IPS-15b (cell line): Measurements from ENCODE around the gene NASP.

ENCODE experiments used
- H3K27me3 ChIP-seq: one replicate; pipeline ENCODE4 v1.6.1; 2013; ENCODE audit warnings: low read length; ENCODE audit not compliant: control insufficient read depth, insufficient read depth
- H3K36me3 ChIP-seq: one replicate; pipeline ENCODE4 v1.6.1; 2013; ENCODE audit warnings: low read length; ENCODE audit not compliant: control insufficient read depth, insufficient read depth
- H3K4me1 ChIP-seq: one replicate; pipeline ENCODE4 v1.6.1; 2013; ENCODE audit warnings: mild to moderate bottlenecking, low read length; ENCODE audit not compliant: control insufficient read depth, insufficient read depth
- H3K4me3 ChIP-seq: one replicate; pipeline ENCODE4 v1.5.1; 2013; ENCODE audit warnings: low read depth, low read length
- H3K9ac ChIP-seq: one replicate; pipeline ENCODE4 v1.6.1; 2013; ENCODE audit warnings: low read depth, mild to moderate bottlenecking, low read length
- H3K9me3 ChIP-seq: one replicate; pipeline ENCODE4 v1.6.1; 2013; ENCODE audit warnings: mild to moderate bottlenecking, low read length; ENCODE audit not compliant: control insufficient read depth, insufficient read depth

Gene NASP

DNA sequence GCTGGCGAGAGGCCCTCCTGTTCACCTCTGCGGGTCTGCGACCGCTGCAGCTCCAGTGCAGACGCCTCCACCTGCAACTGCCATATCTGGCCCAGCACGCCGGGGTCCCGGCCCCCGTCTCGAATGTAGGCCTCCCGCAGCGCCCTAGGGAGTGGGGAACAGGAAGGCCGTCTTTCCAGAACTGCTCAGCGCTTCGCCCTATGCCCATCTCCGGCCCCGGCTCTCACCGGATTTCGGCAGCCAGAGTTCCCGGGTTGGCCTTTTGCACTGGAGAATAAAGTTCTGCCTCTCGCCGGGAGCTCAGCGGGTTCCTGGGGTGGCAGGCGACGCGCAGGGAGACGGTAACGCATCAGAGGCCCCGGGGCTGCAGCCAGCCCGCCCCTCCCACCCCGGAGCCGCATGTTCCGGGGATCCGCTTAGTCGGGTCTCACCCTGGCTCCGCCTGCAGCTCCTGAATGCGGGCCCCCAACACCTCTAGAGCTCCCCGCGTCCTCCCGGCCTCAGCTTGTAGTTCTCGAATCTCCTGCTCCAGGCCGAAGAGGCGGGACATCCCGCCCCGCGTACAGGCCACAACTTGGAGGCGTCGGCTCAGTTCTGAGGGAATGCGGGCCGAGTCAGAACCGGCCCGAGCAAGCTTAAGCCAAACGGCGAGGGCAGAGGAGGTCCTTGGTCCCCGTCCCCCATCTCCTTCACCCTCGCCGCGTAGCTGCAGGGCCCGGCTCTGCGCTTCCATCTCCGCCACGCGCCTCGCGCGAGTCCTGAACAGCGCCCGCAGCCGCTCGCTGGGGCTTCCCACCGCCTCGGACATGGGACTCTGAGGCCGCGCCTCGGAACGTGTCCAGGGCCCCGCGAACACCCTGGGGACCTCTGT is 38.9 kb downstream of the NASP start:
- peak overlapping the region; percentile 4 for H3K9ac ChIP-seq
- no peaks in the 10 kb centered on the region for H3K9me3 ChIP-seq
- H3K4me3 ChIP-seq, result no peak overlapping the region
- H3K36me3 ChIP-seq, result peaks cover 18% of the 10 kb centered on the region
- H3K27me3 ChIP-seq, result no peaks in the 10 kb centered on the region
- H3K4me1 ChIP-seq, result no peaks in the 10 kb centered on the region

DNA sequence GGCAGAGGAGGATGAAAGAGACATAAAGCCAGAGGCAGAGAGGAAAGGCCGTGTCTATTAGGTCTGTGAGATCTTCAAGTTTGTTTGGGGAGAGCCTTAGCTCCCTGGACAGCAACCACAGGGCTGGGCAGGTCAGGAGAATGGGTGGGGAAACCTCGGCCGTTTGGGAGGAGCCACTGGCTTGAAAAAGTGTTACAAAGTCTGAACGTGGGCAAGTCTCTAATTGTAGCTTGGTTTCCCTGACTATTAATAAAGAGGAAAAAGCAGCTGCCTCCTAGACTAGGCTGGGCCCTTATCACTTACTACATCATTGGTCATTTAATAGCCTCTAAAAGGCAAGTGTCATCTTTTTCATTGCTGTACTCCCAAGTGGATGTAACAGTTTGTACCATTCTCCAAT is 40.1 kb downstream of the NASP start, which contains the start of gene CCDC17:
CCDC17 (minus strand) TSS at position 83 of the 400 bp plus-strand sequence. CDS start 145 bp downstream, outside the sequence.
- Histone ChIP-seq H3K4me3 (no peak within 1 kb of the TSS), H3K9ac (peak within 1 kb of the TSS; percentile 4), H3K27me3 (no peaks in the 10 kb centered on the region), H3K36me3 (peaks cover 22% of the 10 kb centered on the region), H3K4me1 (no peaks in the 10 kb centered on the region), H3K9me3 (no peaks in the 10 kb centered on the region)

DNA sequence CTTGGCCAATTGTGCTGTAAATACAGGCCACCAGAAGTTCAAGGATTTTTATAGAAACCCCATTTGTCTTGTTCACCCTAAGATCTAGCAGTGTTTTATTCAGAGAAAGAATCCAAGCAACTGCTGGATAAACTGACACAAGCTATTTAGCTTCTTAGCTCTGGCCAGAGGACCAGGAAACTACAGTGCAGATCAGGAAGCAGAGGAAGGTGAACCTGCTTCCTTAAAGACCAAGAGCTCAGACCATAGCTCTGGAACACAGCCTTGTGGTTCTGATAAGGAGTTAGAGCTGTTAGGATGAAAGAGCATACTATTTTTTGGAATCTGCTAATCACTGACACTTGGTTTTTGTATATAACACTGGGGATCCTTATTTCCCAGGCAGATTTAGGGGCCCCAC is 45.2 kb downstream of the NASP start:
- Histone ChIP-seq H3K9ac (no peak overlapping the region), H3K9me3 (no peaks in the 10 kb centered on the region), H3K36me3 (peaks cover 43% of the 10 kb centered on the region), H3K27me3 (no peaks in the 10 kb centered on the region), H3K4me1 (no peaks in the 10 kb centered on the region), H3K4me3 (no peak overlapping the region)

DNA sequence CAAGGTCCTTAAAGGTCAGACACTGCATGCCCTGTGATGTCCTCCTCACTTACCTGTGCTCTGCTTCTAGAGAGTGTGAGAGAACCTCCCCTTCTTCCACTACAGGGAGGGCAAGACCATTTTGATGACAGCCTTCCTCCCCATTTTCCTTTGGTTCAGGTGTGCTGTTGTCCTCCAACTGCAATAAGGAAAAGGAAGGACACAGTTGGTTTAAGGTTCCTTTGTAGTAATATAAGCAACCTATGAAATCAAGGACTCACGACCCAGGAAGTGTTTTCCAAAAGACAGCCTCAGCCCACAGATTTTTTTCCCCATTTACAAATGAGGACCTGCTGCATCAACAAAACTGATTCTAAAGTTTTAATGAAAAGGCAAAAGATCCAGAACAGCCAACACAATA is 46.6 kb downstream of the NASP start:
- H3K27me3 ChIP-seq, result no peaks in the 10 kb centered on the region
- no peak overlapping the region for H3K9ac ChIP-seq
- no peaks in the 10 kb centered on the region for H3K4me1 ChIP-seq
- H3K9me3 ChIP-seq, result no peaks in the 10 kb centered on the region
- H3K4me3 ChIP-seq, result no peak overlapping the region
- peaks cover 43% of the 10 kb centered on the region for H3K36me3 ChIP-seq

DNA sequence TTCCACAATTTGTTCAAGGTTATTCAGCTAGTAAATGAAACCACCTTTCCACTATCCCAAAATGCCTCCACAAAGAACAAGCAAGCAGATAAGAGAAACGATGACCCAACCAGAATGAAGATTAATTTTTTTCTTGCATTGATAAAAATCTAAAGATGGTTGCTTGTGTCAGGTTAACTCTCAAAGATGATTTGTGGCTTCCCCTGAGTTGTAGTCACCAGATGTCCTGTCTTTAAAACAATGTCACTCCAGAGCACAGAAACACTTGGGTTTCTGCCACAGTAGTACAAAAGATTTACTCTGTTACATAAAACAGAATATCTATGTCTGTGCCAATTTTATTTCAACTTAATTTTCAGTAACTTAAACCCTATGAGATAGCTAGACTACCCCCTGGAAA is 51.4 kb downstream of the NASP start:
- H3K9me3 ChIP-seq, result no peaks in the 10 kb centered on the region

DNA sequence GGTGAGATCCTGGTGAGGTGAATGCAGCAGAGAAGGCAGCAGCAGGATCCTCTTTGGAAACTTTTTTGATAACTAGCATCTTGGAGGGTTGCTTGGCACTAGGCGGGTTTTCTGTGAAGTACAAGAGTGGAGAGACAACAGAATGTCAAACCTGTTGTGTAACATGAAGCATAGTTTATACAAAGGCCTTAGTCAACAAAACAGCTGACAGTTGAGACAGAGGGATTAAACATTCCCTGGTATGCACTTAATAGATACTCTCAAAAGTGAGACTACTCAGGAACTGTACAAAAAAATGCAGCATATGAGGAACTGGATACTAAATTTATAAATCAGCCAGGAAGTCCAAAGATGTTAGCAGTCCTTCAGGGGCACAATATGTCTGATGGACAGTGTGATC is 56.5 kb downstream of the NASP start:
- no peak overlapping the region for H3K4me3 ChIP-seq

More for the DNA sequence above, 51.4 kb downstream of the NASP start:
- H3K36me3 ChIP-seq, result peaks cover 33% of the 10 kb centered on the region
- H3K27me3 ChIP-seq, result no peaks in the 10 kb centered on the region
- H3K4me3 ChIP-seq, result no peak overlapping the region
- no peaks in the 10 kb centered on the region for H3K4me1 ChIP-seq
- no peak overlapping the region for H3K9ac ChIP-seq

DNA sequence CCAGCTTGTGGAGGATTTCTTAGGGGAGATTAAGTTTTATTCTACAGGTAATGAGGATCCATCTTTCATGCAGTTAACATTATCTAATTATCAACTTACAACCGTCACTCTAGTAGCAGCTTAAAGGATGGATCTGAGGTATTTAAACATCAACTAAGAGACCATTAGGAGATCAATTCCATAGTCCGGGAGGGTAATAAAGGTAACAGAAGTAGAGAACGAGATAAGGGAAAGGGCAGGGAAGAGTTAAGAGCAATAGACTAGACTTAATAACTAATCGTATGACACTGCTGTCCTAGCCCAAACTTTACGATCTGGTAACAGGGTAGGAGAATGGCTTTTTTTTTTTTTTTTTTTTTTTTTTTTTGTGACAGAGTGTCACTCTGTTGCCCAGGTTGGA is 59.5 kb downstream of the NASP start:
- no peaks in the 10 kb centered on the region for H3K27me3 ChIP-seq
- H3K4me3 ChIP-seq, result no peak overlapping the region
- H3K4me1 ChIP-seq, result no peaks in the 10 kb centered on the region
- peaks cover 18% of the 10 kb centered on the region for H3K36me3 ChIP-seq
- H3K9ac ChIP-seq, result no peak overlapping the region
- H3K9me3 ChIP-seq, result no peaks in the 10 kb centered on the region

More for the DNA sequence above, 56.5 kb downstream of the NASP start:
- H3K9ac ChIP-seq, result no peak overlapping the region
- no peaks in the 10 kb centered on the region for H3K9me3 ChIP-seq
- no peaks in the 10 kb centered on the region for H3K27me3 ChIP-seq
- no peaks in the 10 kb centered on the region for H3K4me1 ChIP-seq
- H3K36me3 ChIP-seq, result peaks cover 24% of the 10 kb centered on the region

DNA sequence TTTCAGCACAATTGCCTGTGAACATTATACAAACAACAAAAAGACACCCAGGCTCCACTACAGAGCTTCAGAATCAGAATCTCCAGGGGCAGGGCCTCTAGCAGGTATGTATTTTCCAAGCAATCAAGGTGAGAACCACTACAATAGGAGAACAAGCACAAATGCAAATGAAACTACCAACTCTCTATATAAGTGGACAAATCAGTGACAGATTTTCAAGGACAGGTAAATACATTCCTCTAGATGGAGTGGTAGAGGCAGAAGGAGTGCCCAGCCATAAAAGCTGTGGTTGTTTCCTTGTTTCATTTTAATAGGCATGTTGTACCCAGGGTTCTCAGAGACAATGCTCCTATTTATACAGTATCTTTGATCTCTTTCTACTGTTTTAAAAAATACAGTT is 60.1 kb downstream of the NASP start:
- H3K4me1 ChIP-seq, result no peaks in the 10 kb centered on the region
- H3K27me3 ChIP-seq, result no peaks in the 10 kb centered on the region
- peaks cover 18% of the 10 kb centered on the region for H3K36me3 ChIP-seq
- no peaks in the 10 kb centered on the region for H3K9me3 ChIP-seq
- H3K4me3 ChIP-seq, result no peak overlapping the region
- H3K9ac ChIP-seq, result no peak overlapping the region

DNA sequence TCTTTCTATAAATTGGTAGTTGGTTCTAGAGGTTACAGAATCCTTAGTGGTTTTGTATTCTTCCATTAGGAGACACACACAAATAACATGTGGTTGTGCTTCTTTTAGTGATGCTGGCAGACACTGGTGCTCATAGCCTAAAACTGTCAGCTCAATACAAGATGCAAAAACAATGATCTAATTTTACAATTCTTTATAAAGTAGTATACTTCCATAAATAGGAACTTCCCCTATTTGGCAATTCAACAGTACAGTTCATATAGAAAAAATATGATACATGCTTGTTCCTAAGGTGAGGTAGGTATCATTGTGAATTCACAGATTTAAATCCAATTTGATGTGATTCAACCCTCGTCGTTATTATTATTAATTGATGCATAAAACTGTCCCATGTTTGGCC is 60.8 kb downstream of the NASP start:
- peaks cover 14% of the 10 kb centered on the region for H3K36me3 ChIP-seq
- no peaks in the 10 kb centered on the region for H3K27me3 ChIP-seq
- H3K9me3 ChIP-seq, result no peaks in the 10 kb centered on the region
- no peaks in the 10 kb centered on the region for H3K4me1 ChIP-seq
- H3K4me3 ChIP-seq, result no peak overlapping the region
- no peak overlapping the region for H3K9ac ChIP-seq

DNA sequence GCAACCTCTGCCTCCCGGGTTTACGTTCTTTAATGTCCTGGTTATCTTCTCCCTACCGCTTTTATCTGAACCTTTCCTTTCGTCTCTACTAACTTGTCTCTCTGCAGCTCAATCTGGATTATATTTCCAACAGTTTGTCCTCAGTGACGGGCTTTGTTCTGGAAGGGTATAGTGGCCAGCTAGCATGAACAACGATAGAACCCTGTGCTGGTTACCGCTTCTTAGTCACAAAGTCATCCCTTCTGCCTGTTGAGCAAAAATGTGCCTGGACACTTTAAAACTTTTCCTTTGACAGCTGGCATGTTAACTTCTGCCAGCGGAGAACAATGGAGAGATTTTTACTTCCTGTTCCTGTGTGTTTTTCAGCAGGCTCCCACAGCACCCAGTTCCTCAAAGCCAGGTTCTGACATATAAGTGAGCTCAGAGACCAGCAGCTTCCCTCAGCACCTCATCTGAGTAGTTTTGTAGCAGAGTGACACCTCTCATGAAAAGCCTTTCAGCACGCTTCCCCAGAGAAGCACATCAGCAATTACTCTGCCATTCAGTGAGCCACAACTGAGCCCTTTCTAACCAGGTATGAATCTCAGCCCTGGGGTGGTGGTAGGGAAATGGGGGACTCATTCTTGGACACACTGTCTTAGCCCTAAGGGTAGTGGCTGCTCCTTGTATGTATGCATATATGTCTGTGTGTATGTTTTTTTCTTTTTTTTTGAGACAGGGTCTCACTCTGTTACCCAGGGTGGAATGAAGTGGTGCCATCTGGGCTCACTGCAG is 63.6 kb downstream of the NASP start:
- Histone ChIP-seq H3K9me3 (no peaks in the 10 kb centered on the region), H3K4me1 (no peaks in the 10 kb centered on the region), H3K4me3 (no peak overlapping the region), H3K9ac (no peak overlapping the region), H3K27me3 (no peaks in the 10 kb centered on the region), H3K36me3 (peaks cover 10% of the 10 kb centered on the region)

DNA sequence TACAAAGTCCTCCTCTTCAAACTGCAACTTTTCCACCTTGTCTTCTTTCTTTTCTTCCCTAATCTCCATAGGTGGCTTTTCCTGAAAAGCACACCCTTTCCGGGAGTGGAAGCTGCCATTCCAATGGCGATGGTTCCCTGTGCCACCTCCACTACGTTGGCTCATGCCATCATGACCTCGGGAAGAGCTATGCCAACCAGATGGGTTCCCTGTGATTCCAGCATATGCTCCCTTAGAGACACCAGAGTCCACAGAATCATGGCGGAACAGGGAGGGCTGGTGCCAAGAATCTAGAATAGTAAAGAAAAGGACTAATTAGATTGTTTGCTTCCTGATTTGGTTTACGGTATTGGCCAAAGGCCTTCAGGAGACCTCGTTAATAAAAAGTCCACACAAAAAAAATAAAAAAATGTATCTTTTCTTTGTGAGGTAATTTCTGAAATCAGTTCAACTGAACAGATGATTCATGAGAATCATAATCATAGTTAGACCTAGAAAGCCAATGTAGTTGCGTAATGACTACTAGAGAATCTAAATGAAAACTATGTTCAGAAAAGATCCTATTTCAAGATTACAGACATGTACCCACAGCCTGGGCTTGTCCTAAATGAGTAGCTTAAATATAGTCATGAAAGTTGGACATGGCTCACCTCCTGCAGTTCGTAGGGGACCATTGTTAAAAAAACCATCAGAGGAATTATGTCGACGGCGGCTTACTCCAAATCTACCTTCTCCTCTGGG is 70.9 kb downstream of the NASP start:
- H3K27me3 ChIP-seq, result no peaks in the 10 kb centered on the region
- H3K4me1 ChIP-seq, result no peaks in the 10 kb centered on the region
- no peak overlapping the region for H3K9ac ChIP-seq
- H3K36me3 ChIP-seq, result peaks cover 47% of the 10 kb centered on the region
- no peaks in the 10 kb centered on the region for H3K9me3 ChIP-seq
- H3K4me3 ChIP-seq, result no peak overlapping the region
